K562 (cell line): ENCODE data around the gene CMBL. TPM values are rescaled to one million over a fixed set of nuclear protein-coding genes. Genes with fewer than 3 reads are reported as not detected.

ENCODE experiments used
- ADNP ChIP-seq: fragments of 200-800 bp; sonication (Bioruptor generic); IDR thresholded peaks from 2 replicates; pipeline ENCODE4 v1.6.1; 2016; ENCODE audit warnings: missing genetic modification characterization, missing compliant biosample characterization
- AFF1 ChIP-seq, 2 experiments: fragments of 450-650 bp; IDR thresholded peaks; 2 replicates each; pipeline ENCODE4 v1.6.1; 2018; ENCODE audit warnings: mild to moderate bottlenecking in 2 of 2, low read depth in 1 of 2; ENCODE audit not compliant: partially characterized antibody in 2 of 2
- CBX1 ChIP-seq: sonication (generic); IDR thresholded peaks from 2 replicates; pipeline ENCODE4 v1.6.1; 2016; ENCODE audit warnings: antibody characterized with exemption, low read depth, mild to moderate bottlenecking
- CHD1 ChIP-seq: fragments of 200-600 bp; sonication (generic); IDR thresholded peaks from one replicate; pipeline ENCODE4 v1.6.1; 2012; ENCODE audit warnings: mild to moderate bottlenecking, moderate library complexity, low read length, inconsistent platforms
- CREB1 ChIP-seq, 2 experiments: sonication (generic) in 1 of 2; formaldehyde crosslinking in 1 of 2; IDR thresholded peaks; 2 replicates each; pipeline versions ENCODE4 v1.6.1 to v1.8.0; 2012 to 2022; ENCODE audit warnings: inconsistent platforms in 1 of 2, mild to moderate bottlenecking in 1 of 2, missing genetic modification reagents in 1 of 2, moderate library complexity in 1 of 2
- E2F4 ChIP-seq: sonication (generic); formaldehyde crosslinking; IDR thresholded peaks from 2 replicates; pipeline ENCODE4 v1.8.0; 2022; ENCODE audit warnings: mild to moderate bottlenecking, low read depth, missing genetic modification reagents
- MED1 ChIP-seq: sonication (generic); formaldehyde crosslinking; IDR thresholded peaks from 2 replicates; pipeline ENCODE4 v1.8.1; 2023; ENCODE audit warnings: missing genetic modification reagents, borderline replicate concordance
- NCOR1 ChIP-seq: fragments of 450-650 bp; IDR thresholded peaks from 2 replicates; pipeline ENCODE4 v1.6.1; 2016; ENCODE audit warnings: mild to moderate bottlenecking, moderate library complexity
- NFE2 ChIP-seq: IDR thresholded peaks from 2 replicates; pipeline ENCODE4 v1.6.1; 2014; ENCODE audit warnings: antibody characterized with exemption, low read depth
- POLR2G ChIP-seq: fragments of 200-400 bp; formaldehyde crosslinking; IDR thresholded peaks from 2 replicates; pipeline ENCODE4 v1.6.1; 2017; ENCODE audit warnings: low read depth, mild to moderate bottlenecking, antibody characterized with exemption, low read length, moderate library complexity
- PTTG1 ChIP-seq: fragments of 450-650 bp; IDR thresholded peaks from 2 replicates; pipeline ENCODE4 v1.6.1; 2016; ENCODE audit warnings: low read depth, mild to moderate bottlenecking, missing genetic modification characterization, missing compliant biosample characterization
- TRIM24 ChIP-seq, 2 experiments: fragments of 450-650 bp; IDR thresholded peaks; 2 replicates each; pipeline ENCODE4 v1.6.1; 2016
- ZNF274 ChIP-seq: IDR thresholded peaks from 2 replicates; pipeline ENCODE4 v1.6.1; 2011; ENCODE audit warnings: low read depth, mild to moderate bottlenecking, low read length, moderate library complexity, borderline replicate concordance
- ZNF324 ChIP-seq: fragments of 250-450 bp; sonication (Bioruptor Pico); IDR thresholded peaks from 2 replicates; pipeline ENCODE4 v1.4.0; 2020; ENCODE audit warnings: mild to moderate bottlenecking
- ZNF408 ChIP-seq: fragments of 250-450 bp; sonication (Bioruptor Pico); IDR thresholded peaks from 2 replicates; pipeline ENCODE4 v1.4.0; 2020; ENCODE audit warnings: low read depth, mild to moderate bottlenecking, moderate library complexity
- ZNF76 ChIP-seq: fragments of 250-450 bp; sonication (Bioruptor Pico); IDR thresholded peaks from 2 replicates; pipeline ENCODE4 v1.4.0; 2020; ENCODE audit warnings: mild to moderate bottlenecking, moderate library complexity, borderline replicate concordance
- polyA plus RNA-seq, 8 experiments: library from polyadenylated mRNA; depleted of rRNA in 4 of 8; stranded (reverse) in 5 of 8; unstranded in 3 of 8; fragments of >200 nt; fragmentation: Nextera tagmentation in 2 of 8; fragmentation: Illumina TruSeq in 1 of 8; extraction: Ambion mirVana in 2 of 8; extraction: Trizol in 1 of 8; gene quantifications; 2 replicates each; pipeline versions ENCODE4 v1.2.1 to v1.2.3, GENCODE V29; 2011 to 2014; ENCODE audit warnings: inconsistent platforms in 1 of 8, missing spikeins in 1 of 8
- total RNA-seq, 7 experiments: library from RNA; depleted of rRNA in 6 of 7; stranded (reverse); fragments of >200 nt in 6 of 7; fragmentation: Illumina TruSeq in 2 of 7; extraction: Trizol in 2 of 7; gene quantifications; 2 replicates each; pipeline versions ENCODE4 v1.2.1 to v1.2.3, GENCODE V29; 2011 to 2021; ENCODE audit warnings: low replicate concordance in 1 of 7
- TF ChIP-seq, protein P1 (sequence below): IDR thresholded peaks from 3 replicates; pipeline ENCODE4 v1.6.1; 2011; ENCODE audit warnings: borderline replicate concordance, mild to moderate bottlenecking, moderate library complexity; ENCODE audit not compliant: insufficient read length; ENCODE audit errors: extremely low read depth

Gene CMBL
- total and polyA plus RNA-seq, 9 of the 15 experiments (the other 6 are each of a cell fraction or from before 2014, with no cell fraction given) = 22.6 to 192 (median 71.1) TPM

GRCh38 chr5:10319202-10319851 is 11.6 kb upstream of the CMBL start (continued):
- TF ChIP-seq AFF1 (IDR thresholded peaks at IDR 0.05; ENCODE audit: low read depth in 1 of 2, partially characterized antibody in 2 of 2) (no peak), CHD1 (no peak), POLR2G (no peak), MED1 (CRISPR knock-in tag) (no peak), NCOR1 (peak; percentile 50), ZNF274 (no peak), ZNF408 (CRISPR knock-in tag) (no peak), ZNF76 (CRISPR knock-in tag) (no peak), CREB1 (IDR thresholded peaks at IDR 0.05) (peak; percentile 62; the same call in 1 of the 2 replicates), CREB1 (CRISPR knock-in tag; IDR thresholded peaks at IDR 0.05) (peak; percentile 55; the same call in 1 of the 2 replicates), PTTG1 (tag) (no peak), NFE2 (peak; percentile 32; the same call in 1 of the 2 replicates), ZNF324 (CRISPR knock-in tag) (peak; percentile 86), ADNP (tag) (peak; percentile 60), E2F4 (no peak), CBX1 (no peak), TRIM24 (IDR thresholded peaks at IDR 0.05) (peak; percentile 66 to 78)
- TF ChIP-seq, protein P1, sequence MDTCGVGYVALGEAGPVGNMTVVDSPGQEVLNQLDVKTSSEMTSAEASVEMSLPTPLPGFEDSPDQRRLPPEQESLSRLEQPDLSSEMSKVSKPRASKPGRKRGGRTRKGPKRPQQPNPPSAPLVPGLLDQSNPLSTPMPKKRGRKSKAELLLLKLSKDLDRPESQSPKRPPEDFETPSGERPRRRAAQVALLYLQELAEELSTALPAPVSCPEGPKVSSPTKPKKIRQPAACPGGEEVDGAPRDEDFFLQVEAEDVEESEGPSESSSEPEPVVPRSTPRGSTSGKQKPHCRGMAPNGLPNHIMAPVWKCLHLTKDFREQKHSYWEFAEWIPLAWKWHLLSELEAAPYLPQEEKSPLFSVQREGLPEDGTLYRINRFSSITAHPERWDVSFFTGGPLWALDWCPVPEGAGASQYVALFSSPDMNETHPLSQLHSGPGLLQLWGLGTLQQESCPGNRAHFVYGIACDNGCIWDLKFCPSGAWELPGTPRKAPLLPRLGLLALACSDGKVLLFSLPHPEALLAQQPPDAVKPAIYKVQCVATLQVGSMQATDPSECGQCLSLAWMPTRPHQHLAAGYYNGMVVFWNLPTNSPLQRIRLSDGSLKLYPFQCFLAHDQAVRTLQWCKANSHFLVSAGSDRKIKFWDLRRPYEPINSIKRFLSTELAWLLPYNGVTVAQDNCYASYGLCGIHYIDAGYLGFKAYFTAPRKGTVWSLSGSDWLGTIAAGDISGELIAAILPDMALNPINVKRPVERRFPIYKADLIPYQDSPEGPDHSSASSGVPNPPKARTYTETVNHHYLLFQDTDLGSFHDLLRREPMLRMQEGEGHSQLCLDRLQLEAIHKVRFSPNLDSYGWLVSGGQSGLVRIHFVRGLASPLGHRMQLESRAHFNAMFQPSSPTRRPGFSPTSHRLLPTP = no peak
